Measurements from ENCODE around the gene ZNF12.

ZNF12 gene

GRCh38 chr7:6642861-6643640, 63.7 kb downstream of the ZNF12 start:
- no peaks in the 10 kb centered on the region for H3K27me3 ChIP-seq (ENCODE audit: control insufficient read depth, insufficient read depth, low read length)
- no peaks in the 10 kb centered on the region for H3K9me3 ChIP-seq (replicated peaks; ENCODE audit: low read length)
- H3K4me1 ChIP-seq (ENCODE audit: control insufficient read depth, insufficient read depth, low read length), result peaks cover 10% of the 10 kb centered on the region
- H3K9ac ChIP-seq (ENCODE audit: low read depth, low read length), result no peak overlapping the region
- H3K36me3 ChIP-seq (ENCODE audit: insufficient read depth, low read length), result peaks cover 58% of the 10 kb centered on the region
- H3K4me3 ChIP-seq (ENCODE audit: low read length), result no peak overlapping the region
- no peak overlapping the region for H3K4me2 ChIP-seq (ENCODE audit: low read length)

- Histone ChIP-seq H3K4me3 (ENCODE audit: low read length) (no peak overlapping the region), H3K27me3 (ENCODE audit: control insufficient read depth, insufficient read depth, low read length) (no peaks in the 10 kb centered on the region), H3K9me3 (replicated peaks; ENCODE audit: low read length) (no peaks in the 10 kb centered on the region), H3K4me1 (ENCODE audit: control insufficient read depth, insufficient read depth, low read length) (peaks cover 10% of the 10 kb centered on the region), H3K36me3 (ENCODE audit: insufficient read depth, low read length) (peaks cover 58% of the 10 kb centered on the region), H3K4me2 (ENCODE audit: low read length) (no peak overlapping the region), H3K9ac (ENCODE audit: low read depth, low read length) (no peak overlapping the region)
These were observed 64.4 kb downstream of the ZNF12 start for GRCh38 chr7:6642239-6642839.

GRCh38 chr7:6641305-6642035, 65.3 kb downstream of the ZNF12 start:
- H3K9ac ChIP-seq (ENCODE audit: low read depth, low read length), result no peak overlapping the region

GRCh38 chr7:6640246-6640721, 66.5 kb downstream of the ZNF12 start:
- Histone ChIP-seq H3K27me3 (ENCODE audit: control insufficient read depth, insufficient read depth, low read length) (no peaks in the 10 kb centered on the region), H3K4me3 (ENCODE audit: low read length) (no peak overlapping the region), H3K36me3 (ENCODE audit: insufficient read depth, low read length) (peaks cover 50% of the 10 kb centered on the region), H3K4me1 (ENCODE audit: control insufficient read depth, insufficient read depth, low read length) (peaks cover 15% of the 10 kb centered on the region), H3K4me2 (ENCODE audit: low read length) (no peak overlapping the region), H3K9ac (ENCODE audit: low read depth, low read length) (no peak overlapping the region), H3K9me3 (replicated peaks; ENCODE audit: low read length) (no peaks in the 10 kb centered on the region)

More at GRCh38 chr7:6641305-6642035, 65.3 kb downstream of the ZNF12 start:
- Histone ChIP-seq H3K27me3 (ENCODE audit: control insufficient read depth, insufficient read depth, low read length) (no peaks in the 10 kb centered on the region), H3K4me2 (ENCODE audit: low read length) (no peak overlapping the region), H3K9me3 (replicated peaks; ENCODE audit: low read length) (no peaks in the 10 kb centered on the region), H3K4me3 (ENCODE audit: low read length) (no peak overlapping the region), H3K4me1 (ENCODE audit: control insufficient read depth, insufficient read depth, low read length) (peaks cover 12% of the 10 kb centered on the region), H3K36me3 (ENCODE audit: insufficient read depth, low read length) (peaks cover 56% of the 10 kb centered on the region)

GRCh38 chr7:6639627-6640026, 67.1 kb downstream of the ZNF12 start:
- H3K9me3 ChIP-seq (replicated peaks; ENCODE audit: low read length), result no peaks in the 10 kb centered on the region
- peaks cover 45% of the 10 kb centered on the region for H3K36me3 ChIP-seq (ENCODE audit: insufficient read depth, low read length)
- no peak overlapping the region for H3K4me3 ChIP-seq (ENCODE audit: low read length)
- H3K27me3 ChIP-seq (ENCODE audit: control insufficient read depth, insufficient read depth, low read length), result no peaks in the 10 kb centered on the region
- peaks cover 15% of the 10 kb centered on the region for H3K4me1 ChIP-seq (ENCODE audit: control insufficient read depth, insufficient read depth, low read length)
- no peak overlapping the region for H3K4me2 ChIP-seq (ENCODE audit: low read length)
- no peak overlapping the region for H3K9ac ChIP-seq (ENCODE audit: low read depth, low read length)

GRCh38 chr7:6639032-6639431, 67.7 kb downstream of the ZNF12 start:
- Histone ChIP-seq H3K36me3 (ENCODE audit: insufficient read depth, low read length) (peaks cover 39% of the 10 kb centered on the region), H3K9ac (ENCODE audit: low read depth, low read length) (no peak overlapping the region), H3K4me3 (ENCODE audit: low read length) (peak overlapping the region; percentile 76), H3K4me2 (ENCODE audit: low read length) (peak overlapping the region; percentile 98), H3K4me1 (ENCODE audit: control insufficient read depth, insufficient read depth, low read length) (peaks cover 15% of the 10 kb centered on the region), H3K27me3 (ENCODE audit: control insufficient read depth, insufficient read depth, low read length) (no peaks in the 10 kb centered on the region), H3K9me3 (replicated peaks; ENCODE audit: low read length) (no peaks in the 10 kb centered on the region)

All from skeletal muscle satellite cell (primary cell).